NOMO-1 treated with DMSO at 0.1 percent for 48 hours (cell line): ENCODE data around the gene EBP.

Experiments used
- DNase-seq: peaks from one replicate; lab custom pipeline; 2025; ENCODE audit not compliant: unreplicated experiment; lab: John Stamatoyannopoulos, UW

The EBP gene

GRCh38 chrX:48574270-48575266 is 53.0 kb downstream of the EBP start, which contains the start of gene RBM3:
TSS of gene RBM3 (plus strand) at chrX:48574484. CDS start at chrX:48575181, 697 bp downstream.
- peak; percentile 90 for DNase-seq

- DNase-seq = no peak
Measured at GRCh38 chrX:48575642-48576041, 54.0 kb downstream of the EBP start.

GRCh38 chrX:48576108-48576507 is 54.5 kb downstream of the EBP start:
- no peak for DNase-seq
